ENCODE results near the gene DBNDD1. TPM values are rescaled to one million over a fixed set of nuclear protein-coding genes. Genes with fewer than 3 reads are reported as not detected.

The DBNDD1 gene
- total and polyA plus RNA-seq, 9 donors: 0.97 to 6.2 (median 2.1) TPM

GRCh38 chr16:90005956-90006663 is 13.1 kb downstream of the DBNDD1 start:
- no peak for DNase-seq
- WGBS, 3 donors: 91 to 94% (median 91%) methylated on average over 34 to 37 of the region's 37 CpGs

GRCh38 chr16:90004577-90004976 is 14.7 kb downstream of the DBNDD1 start:
- no peaks in the 10 kb centered on the region for H3K27me3 ChIP-seq
- DNase-seq: no peak
- no peaks in the 10 kb centered on the region for H3K9me3 ChIP-seq
- H3K27ac ChIP-seq: no peak overlapping the region
- intact Hi-C loops (cut with DNase I): no loop called here
- WGBS, 3 donors: 72 to 82% (median 77%) methylated on average over 11 of the region's 11 CpGs
- no peaks in the 10 kb centered on the region for H3K4me1 ChIP-seq (ENCODE audit: insufficient read depth)
- TF ChIP-seq CTCF (IDR thresholded peaks at IDR 0.05) (no peak), POLR2A (IDR thresholded peaks at IDR 0.05) (no peak), EP300 (IDR thresholded peaks at IDR 0.05) (no peak)
- H3K4me3 ChIP-seq: no peak overlapping the region
- no peaks in the 10 kb centered on the region for H3K36me3 ChIP-seq

More at GRCh38 chr16:90005956-90006663, 13.1 kb downstream of the DBNDD1 start:
- intact Hi-C loops (cut with DNase I): no loop called here
- Histone ChIP-seq H3K4me1 (ENCODE audit: insufficient read depth) (no peaks in the 10 kb centered on the region), H3K27ac (no peak overlapping the region), H3K36me3 (no peaks in the 10 kb centered on the region), H3K4me3 (no peak overlapping the region), H3K9me3 (no peaks in the 10 kb centered on the region), H3K27me3 (no peaks in the 10 kb centered on the region)
- TF ChIP-seq EP300 (IDR thresholded peaks at IDR 0.05) (no peak), POLR2A (IDR thresholded peaks at IDR 0.05) (no peak), CTCF (IDR thresholded peaks at IDR 0.05) (no peak)

- Histone ChIP-seq H3K36me3 (no peaks in the 10 kb centered on the region), H3K4me3 (no peak overlapping the region), H3K9me3 (no peaks in the 10 kb centered on the region), H3K4me1 (ENCODE audit: insufficient read depth) (no peaks in the 10 kb centered on the region), H3K27ac (no peak overlapping the region), H3K27me3 (no peaks in the 10 kb centered on the region)
- WGBS, 3 donors: 77 to 94% (median 79%) methylated on average over 5 to 7 of the region's 7 CpGs
- no peak for DNase-seq
- no peak for TF ChIP-seq POLR2A (IDR thresholded peaks at IDR 0.05)
- no peak for TF ChIP-seq CTCF (IDR thresholded peaks at IDR 0.05)
- TF ChIP-seq EP300 (IDR thresholded peaks at IDR 0.05): no peak
- intact Hi-C loops (cut with DNase I): no loop called here
These were observed 16.5 kb downstream of the DBNDD1 start for GRCh38 chr16:90002759-90003158.

GRCh38 chr16:90001761-90002503 is 17.3 kb downstream of the DBNDD1 start:
- no peak for DNase-seq
- Histone ChIP-seq H3K27me3 (no peaks in the 10 kb centered on the region), H3K4me1 (ENCODE audit: insufficient read depth) (no peaks in the 10 kb centered on the region), H3K4me3 (no peak overlapping the region), H3K9me3 (no peaks in the 10 kb centered on the region), H3K36me3 (no peaks in the 10 kb centered on the region), H3K27ac (no peak overlapping the region)
- WGBS, 3 donors: 79 to 82% (median 82%) methylated on average over 19 to 20 of the region's 20 CpGs
- intact Hi-C loops (cut with DNase I): no loop called here
- TF ChIP-seq POLR2A (IDR thresholded peaks at IDR 0.05) (no peak), EP300 (IDR thresholded peaks at IDR 0.05) (no peak), CTCF (IDR thresholded peaks at IDR 0.05) (no peak)

Data from ovary (tissue), 9 donors.